ENCODE data around the gene CCDC33.
A peak's percentile ranks its signal among the peaks of the same experiment; 100 is the strongest.

DNA sequence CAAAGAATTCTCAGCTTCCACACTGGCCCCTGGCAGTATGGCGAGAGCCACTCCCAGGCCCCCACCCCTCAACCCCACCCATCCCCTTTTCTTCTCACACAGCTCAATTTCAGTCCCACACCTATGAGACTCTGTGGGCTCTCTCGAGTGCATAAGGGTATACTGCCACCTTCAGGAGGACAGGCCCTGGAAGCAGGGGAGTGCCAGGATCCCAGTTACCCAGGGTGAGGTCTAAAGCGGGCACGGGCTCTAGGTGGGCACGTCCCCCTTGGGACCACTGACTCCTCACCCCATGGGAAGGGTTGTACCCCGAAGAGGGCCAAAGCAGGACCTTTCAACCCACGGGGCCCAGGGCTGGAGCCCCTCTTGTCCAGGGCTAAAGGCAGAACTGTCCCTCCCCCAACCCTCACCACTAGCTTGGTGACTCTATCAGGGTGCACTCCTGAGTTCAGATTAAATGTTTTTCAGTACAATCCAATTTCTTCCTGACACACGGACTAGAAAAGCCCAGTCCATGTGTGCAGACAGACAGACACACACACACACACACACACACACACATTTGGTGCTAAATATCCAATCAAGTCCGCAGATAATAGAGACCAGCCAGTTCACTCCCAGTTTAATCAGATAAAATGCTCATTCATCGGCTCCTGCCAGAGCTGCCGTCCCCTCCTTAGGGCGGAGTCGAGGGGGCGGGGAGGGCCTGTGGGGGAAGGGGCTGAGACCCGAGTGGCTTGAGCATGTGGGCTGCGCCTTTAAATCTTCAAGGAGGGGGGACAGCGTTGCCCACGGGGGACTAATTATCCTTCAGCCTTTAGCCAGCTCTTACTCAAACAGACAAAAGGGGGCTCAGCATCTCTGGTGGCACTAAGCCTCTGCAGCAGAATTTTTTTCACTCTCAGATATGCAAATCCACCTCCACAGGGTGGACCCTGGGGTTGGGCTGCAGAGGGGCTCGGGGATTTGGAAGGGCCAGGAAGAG, 72.0 kb downstream of the CCDC33 start:
- TF ChIP-seq CTCF (IDR thresholded peaks at IDR 0.05) (peak; percentile 33 to 64 (median 59)), POLR2A (IDR thresholded peaks at IDR 0.05) (no peak)
